Upper lobe of left lung (tissue), 4 donors: ENCODE measurements around the gene GRIK1.

Experiments
- POLR2AphosphoS5 ChIP-seq, 2 donors: sonication (generic); formaldehyde crosslinking; IDR thresholded peaks; one replicate each; pipeline ENCODE4 v1.5.1; 2017; ENCODE audit warnings: antibody characterized with exemption in 2 of 2
- TF ChIP-seq, protein P1 (sequence below), 6 experiments: fragments of 450-650 bp in 4 of 6; fragments of 200-600 bp in 2 of 6; sonication (generic) in 2 of 6; IDR thresholded peaks; one replicate each; pipeline ENCODE4 v1.5.1; 2016 to 2019; ENCODE audit warnings: antibody characterized with exemption in 6 of 6

GRCh38 chr21:29715089-29715488 lies 224.7 kb downstream of the GRIK1 start:
- TF ChIP-seq, protein P1, sequence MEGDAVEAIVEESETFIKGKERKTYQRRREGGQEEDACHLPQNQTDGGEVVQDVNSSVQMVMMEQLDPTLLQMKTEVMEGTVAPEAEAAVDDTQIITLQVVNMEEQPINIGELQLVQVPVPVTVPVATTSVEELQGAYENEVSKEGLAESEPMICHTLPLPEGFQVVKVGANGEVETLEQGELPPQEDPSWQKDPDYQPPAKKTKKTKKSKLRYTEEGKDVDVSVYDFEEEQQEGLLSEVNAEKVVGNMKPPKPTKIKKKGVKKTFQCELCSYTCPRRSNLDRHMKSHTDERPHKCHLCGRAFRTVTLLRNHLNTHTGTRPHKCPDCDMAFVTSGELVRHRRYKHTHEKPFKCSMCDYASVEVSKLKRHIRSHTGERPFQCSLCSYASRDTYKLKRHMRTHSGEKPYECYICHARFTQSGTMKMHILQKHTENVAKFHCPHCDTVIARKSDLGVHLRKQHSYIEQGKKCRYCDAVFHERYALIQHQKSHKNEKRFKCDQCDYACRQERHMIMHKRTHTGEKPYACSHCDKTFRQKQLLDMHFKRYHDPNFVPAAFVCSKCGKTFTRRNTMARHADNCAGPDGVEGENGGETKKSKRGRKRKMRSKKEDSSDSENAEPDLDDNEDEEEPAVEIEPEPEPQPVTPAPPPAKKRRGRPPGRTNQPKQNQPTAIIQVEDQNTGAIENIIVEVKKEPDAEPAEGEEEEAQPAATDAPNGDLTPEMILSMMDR (IDR thresholded peaks at IDR 0.05) = no peak
- no peak for TF ChIP-seq POLR2AphosphoS5 (IDR thresholded peaks at IDR 0.05)
